ENCODE data around the gene FAM193B. TPM values are rescaled to one million over a fixed set of nuclear protein-coding genes. Genes with fewer than 3 reads are reported as not detected.

FAM193B gene
- total and polyA plus RNA-seq, 9 of the 15 experiments (the other 6 are each of a cell fraction or from before 2014, with no cell fraction given): 4.4 to 76.4 (median 37.3) TPM

- no peak for TF ChIP-seq ZNF609 (CRISPR knock-in tag; IDR thresholded peaks at IDR 0.05; ENCODE audit: borderline replicate concordance)
- TF ChIP-seq XRCC4 (IDR thresholded peaks at IDR 0.05; ENCODE audit: extremely low read depth, insufficient read depth, insufficient read length): no peak
- TF ChIP-seq PBX2 (CRISPR knock-in tag; IDR thresholded peaks at IDR 0.05; ENCODE audit: low read depth): no peak
- peak; percentile 79 for TF ChIP-seq PBX2 (tag; conservative IDR thresholded peaks at IDR 0.05; ENCODE audit: low read depth)
- peak; percentile 24; the same call in 1 of the 2 replicates for TF ChIP-seq HMBOX1 (IDR thresholded peaks at IDR 0.05)
- TF ChIP-seq ZNF197 (CRISPR knock-in tag; IDR thresholded peaks at IDR 0.05; ENCODE audit: low read depth): no peak
- peak; percentile 36; the same call in 1 of the 2 replicates for TF ChIP-seq EP400 (IDR thresholded peaks at IDR 0.05)
- TF ChIP-seq PATZ1 (CRISPR knock-in tag; IDR thresholded peaks at IDR 0.05; ENCODE audit: borderline replicate concordance): no peak
- peak; percentile 51; the same call in 1 of the 2 replicates for TF ChIP-seq TCF3 (CRISPR knock-in tag; IDR thresholded peaks at IDR 0.05)
- TF ChIP-seq BRD4 (IDR thresholded peaks at IDR 0.05): no peak
- no peak for TF ChIP-seq SRSF1 (IDR thresholded peaks at IDR 0.05; ENCODE audit: low read depth, low read length)
- no peak for TF ChIP-seq NR2C2 (CRISPR knock-in tag; IDR thresholded peaks at IDR 0.05)
- no peak for TF ChIP-seq NR2C2 (tag; IDR thresholded peaks at IDR 0.05)
- TF ChIP-seq THAP12 (CRISPR knock-in tag; IDR thresholded peaks at IDR 0.05): no peak
- 0 out of 2 replicates have a peak, but pooled peaks have one; percentile 14 for TF ChIP-seq ARID1B (IDR thresholded peaks at IDR 0.05)
Measured at GRCh38 chr5:177588413-177588909, 34.1 kb upstream of the FAM193B start (continued).

Data from K562 (cell line).